Measurements from ENCODE around the gene MUCL3.

The MUCL3 gene

DNA sequence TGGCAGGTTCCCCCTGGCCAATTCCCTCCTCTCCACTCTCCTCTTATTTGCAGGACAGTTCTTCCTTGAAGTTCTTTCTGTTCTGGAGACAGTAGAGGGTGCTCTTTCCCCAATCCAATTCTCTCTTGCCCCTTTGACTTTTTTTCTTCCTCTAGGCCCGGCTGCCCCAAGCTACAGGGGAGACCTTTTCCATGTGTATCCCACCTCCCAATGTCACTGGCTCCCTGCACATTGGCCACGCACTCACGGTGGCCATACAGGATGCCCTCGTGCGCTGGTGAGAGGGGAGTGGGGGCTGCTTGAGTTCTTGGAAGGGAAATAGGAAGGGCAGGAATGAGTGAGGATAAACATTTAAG, 25.2 kb upstream of the MUCL3 start:
- TF ChIP-seq ZBTB7A (IDR thresholded peaks at IDR 0.05; ENCODE audit: low read depth) (no peak), RAD21 (IDR thresholded peaks at IDR 0.05; ENCODE audit: low read depth) (peak; percentile 81)

DNA sequence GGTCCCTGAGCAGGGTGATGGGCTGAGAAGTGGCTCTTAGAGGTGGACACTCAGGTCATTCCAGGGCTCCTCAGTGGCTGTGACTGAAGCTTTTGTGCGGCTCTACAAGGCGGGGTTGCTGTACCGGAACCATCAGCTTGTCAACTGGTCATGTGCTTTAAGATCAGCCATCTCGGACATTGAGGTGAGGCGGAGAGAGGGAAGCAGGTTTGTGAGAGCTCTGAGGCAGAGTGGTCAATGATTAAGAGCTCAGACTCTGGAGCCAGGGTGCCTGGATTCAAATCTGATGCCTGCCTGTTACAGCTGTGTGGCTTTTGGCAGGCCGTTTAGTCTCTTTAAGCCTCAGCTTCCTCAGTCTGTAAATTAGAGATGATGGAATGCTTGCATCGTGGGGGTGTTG, 23.7 kb upstream of the MUCL3 start:
- TF ChIP-seq USF1 (IDR thresholded peaks at IDR 0.05) (no peak), RAD21 (IDR thresholded peaks at IDR 0.05; ENCODE audit: low read depth) (no peak), CREB1 (IDR thresholded peaks at IDR 0.05; ENCODE audit: low read depth) (no peak), YY1 (IDR thresholded peaks at IDR 0.05; ENCODE audit: low read depth) (no peak), REST (IDR thresholded peaks at IDR 0.05; ENCODE audit: low read depth) (no peak), TEAD4 (IDR thresholded peaks at IDR 0.05) (no peak), CEBPB (IDR thresholded peaks at IDR 0.05) (no peak), EP300 (IDR thresholded peaks at IDR 0.05; ENCODE audit: borderline replicate concordance) (no peak), TCF12 (IDR thresholded peaks at IDR 0.05; ENCODE audit: low read depth) (no peak), EGR1 (IDR thresholded peaks at IDR 0.05) (no peak), TAF1 (IDR thresholded peaks at IDR 0.05; ENCODE audit: low read depth) (no peak), FOXM1 (IDR thresholded peaks at IDR 0.05; ENCODE audit: borderline replicate concordance, low read depth) (no peak), NFIC (IDR thresholded peaks at IDR 0.05) (no peak), ZBTB7A (IDR thresholded peaks at IDR 0.05; ENCODE audit: low read depth) (no peak)
- TF ChIP-seq, protein P1, sequence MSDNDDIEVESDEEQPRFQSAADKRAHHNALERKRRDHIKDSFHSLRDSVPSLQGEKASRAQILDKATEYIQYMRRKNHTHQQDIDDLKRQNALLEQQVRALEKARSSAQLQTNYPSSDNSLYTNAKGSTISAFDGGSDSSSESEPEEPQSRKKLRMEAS (IDR thresholded peaks at IDR 0.05): no peak

DNA sequence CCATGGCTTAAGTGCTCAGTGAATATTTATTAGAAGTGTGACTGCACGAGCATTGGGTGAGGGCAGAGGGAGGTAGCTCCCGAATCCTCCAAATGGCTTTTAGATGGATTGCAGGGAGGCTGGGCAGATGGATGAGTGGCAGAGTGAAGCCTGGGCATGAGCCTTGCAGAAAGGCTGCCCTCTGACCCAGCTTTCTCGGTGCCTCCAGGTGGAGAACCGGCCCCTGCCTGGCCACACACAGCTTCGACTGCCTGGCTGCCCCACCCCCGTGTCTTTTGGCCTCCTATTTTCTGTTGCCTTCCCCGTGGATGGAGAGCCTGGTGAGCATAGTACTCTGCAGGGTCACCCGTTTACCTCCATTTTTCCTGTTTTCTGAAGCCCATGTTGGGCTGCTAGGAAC, 23.3 kb upstream of the MUCL3 start:
- TF ChIP-seq REST (IDR thresholded peaks at IDR 0.05; ENCODE audit: low read depth) (no peak), USF1 (IDR thresholded peaks at IDR 0.05) (no peak), NFIC (IDR thresholded peaks at IDR 0.05) (no peak), CREB1 (IDR thresholded peaks at IDR 0.05; ENCODE audit: low read depth) (no peak), FOXM1 (IDR thresholded peaks at IDR 0.05; ENCODE audit: borderline replicate concordance, low read depth) (no peak)

- TF ChIP-seq EP300 (IDR thresholded peaks at IDR 0.05; ENCODE audit: borderline replicate concordance) (no peak), FOXM1 (IDR thresholded peaks at IDR 0.05; ENCODE audit: borderline replicate concordance, low read depth) (no peak), TEAD4 (IDR thresholded peaks at IDR 0.05) (no peak), TCF12 (IDR thresholded peaks at IDR 0.05; ENCODE audit: low read depth) (no peak), CREB1 (IDR thresholded peaks at IDR 0.05; ENCODE audit: low read depth) (no peak), USF1 (IDR thresholded peaks at IDR 0.05) (no peak), RAD21 (IDR thresholded peaks at IDR 0.05; ENCODE audit: low read depth) (no peak), CEBPB (IDR thresholded peaks at IDR 0.05) (no peak), REST (IDR thresholded peaks at IDR 0.05; ENCODE audit: low read depth) (no peak), NFIC (IDR thresholded peaks at IDR 0.05) (no peak)
Measured at GRCh38 chr6:30918670-30919069, 22.1 kb upstream of the MUCL3 start.

- no peak for TF ChIP-seq TEAD4 (IDR thresholded peaks at IDR 0.05)
- TF ChIP-seq TCF12 (IDR thresholded peaks at IDR 0.05; ENCODE audit: low read depth): no peak
- no peak for TF ChIP-seq RAD21 (IDR thresholded peaks at IDR 0.05; ENCODE audit: low read depth)
- TF ChIP-seq USF1 (IDR thresholded peaks at IDR 0.05): no peak
- no peak for TF ChIP-seq EGR1 (IDR thresholded peaks at IDR 0.05)
- no peak for TF ChIP-seq YY1 (IDR thresholded peaks at IDR 0.05; ENCODE audit: low read depth)
- TF ChIP-seq ZBTB7A (IDR thresholded peaks at IDR 0.05; ENCODE audit: low read depth): no peak
- TF ChIP-seq, protein P1 (IDR thresholded peaks at IDR 0.05): no peak
Measured at GRCh38 chr6:30922447-30922852, 18.3 kb upstream of the MUCL3 start.

All from Ishikawa (cell line).